B cell (primary cell): ENCODE results near the gene KIF3A.

ENCODE experiments used
- EZH2 ChIP-seq: IDR thresholded peaks from 2 replicates; pipeline ENCODE4 v1.6.1; 2012; ENCODE audit warnings: borderline replicate concordance, low read depth, mild to moderate bottlenecking, moderate library complexity, low read length; ENCODE audit not compliant: insufficient read depth, poor library complexity, severe bottlenecking
- TF ChIP-seq, protein P1 (sequence below): fragments of 200-600 bp; IDR thresholded peaks from one replicate; pipeline ENCODE4 v1.8.0; 2022; ENCODE audit warnings: antibody characterized with exemption, mild to moderate bottlenecking

GRCh38 chr5:132785864-132786263 lies 48.5 kb upstream of the KIF3A start:
- TF ChIP-seq, protein P1, sequence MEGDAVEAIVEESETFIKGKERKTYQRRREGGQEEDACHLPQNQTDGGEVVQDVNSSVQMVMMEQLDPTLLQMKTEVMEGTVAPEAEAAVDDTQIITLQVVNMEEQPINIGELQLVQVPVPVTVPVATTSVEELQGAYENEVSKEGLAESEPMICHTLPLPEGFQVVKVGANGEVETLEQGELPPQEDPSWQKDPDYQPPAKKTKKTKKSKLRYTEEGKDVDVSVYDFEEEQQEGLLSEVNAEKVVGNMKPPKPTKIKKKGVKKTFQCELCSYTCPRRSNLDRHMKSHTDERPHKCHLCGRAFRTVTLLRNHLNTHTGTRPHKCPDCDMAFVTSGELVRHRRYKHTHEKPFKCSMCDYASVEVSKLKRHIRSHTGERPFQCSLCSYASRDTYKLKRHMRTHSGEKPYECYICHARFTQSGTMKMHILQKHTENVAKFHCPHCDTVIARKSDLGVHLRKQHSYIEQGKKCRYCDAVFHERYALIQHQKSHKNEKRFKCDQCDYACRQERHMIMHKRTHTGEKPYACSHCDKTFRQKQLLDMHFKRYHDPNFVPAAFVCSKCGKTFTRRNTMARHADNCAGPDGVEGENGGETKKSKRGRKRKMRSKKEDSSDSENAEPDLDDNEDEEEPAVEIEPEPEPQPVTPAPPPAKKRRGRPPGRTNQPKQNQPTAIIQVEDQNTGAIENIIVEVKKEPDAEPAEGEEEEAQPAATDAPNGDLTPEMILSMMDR, result no peak
- no peak for TF ChIP-seq EZH2
